IPS-20b (cell line): ENCODE measurements around the gene PTAFR.

Source experiments
- H3K27ac ChIP-seq: one replicate; pipeline ENCODE4 v1.5.1; 2013; ENCODE audit warnings: low read length
- H3K27me3 ChIP-seq: 2 replicates; pipeline ENCODE4 v1.6.1; 2013; ENCODE audit warnings: mild to moderate bottlenecking, low read length, inconsistent platforms; ENCODE audit not compliant: insufficient read depth
- H3K36me3 ChIP-seq: 2 replicates; pipeline ENCODE4 v1.6.1; 2013; ENCODE audit warnings: low read depth, mild to moderate bottlenecking, inconsistent platforms, low read length, moderate library complexity; ENCODE audit not compliant: insufficient read depth
- H3K4me1 ChIP-seq: 2 replicates; pipeline ENCODE4 v1.6.1; 2013; ENCODE audit warnings: mild to moderate bottlenecking, control low read depth, inconsistent platforms, low read length, moderate library complexity; ENCODE audit not compliant: insufficient read depth
- H3K4me3 ChIP-seq: 2 replicates; pipeline ENCODE4 v1.5.1; 2013; ENCODE audit warnings: mild to moderate bottlenecking, low read length, inconsistent platforms
- H3K9ac ChIP-seq: 2 replicates; pipeline ENCODE4 v1.6.1; 2013; ENCODE audit warnings: low read depth, mild to moderate bottlenecking, inconsistent platforms, low read length, moderate library complexity
- H3K9me3 ChIP-seq: 2 replicates; pipeline ENCODE4 v1.6.1; 2013; ENCODE audit warnings: mild to moderate bottlenecking, low read depth, low read length, inconsistent platforms; ENCODE audit not compliant: insufficient read depth

PTAFR gene

GRCh38 chr1:28136922-28137613 lies 39.4 kb downstream of the PTAFR start:
- Histone ChIP-seq H3K4me1 (no peaks in the 10 kb centered on the region), H3K27ac (no peak overlapping the region), H3K36me3 (no peaks in the 10 kb centered on the region)

GRCh38 chr1:28136169-28136921 lies 40.1 kb downstream of the PTAFR start:
- Histone ChIP-seq H3K9me3 (no peaks in the 10 kb centered on the region), H3K27me3 (no peaks in the 10 kb centered on the region), H3K9ac (no peak overlapping the region), H3K36me3 (no peaks in the 10 kb centered on the region), H3K4me1 (no peaks in the 10 kb centered on the region), H3K27ac (no peak overlapping the region), H3K4me3 (no peak overlapping the region)

More at GRCh38 chr1:28136922-28137613, 39.4 kb downstream of the PTAFR start:
- Histone ChIP-seq H3K27me3 (no peaks in the 10 kb centered on the region), H3K9me3 (no peaks in the 10 kb centered on the region), H3K4me3 (no peak overlapping the region), H3K9ac (no peak overlapping the region)

GRCh38 chr1:28135371-28136168 lies 40.9 kb downstream of the PTAFR start:
- H3K27me3 ChIP-seq, result no peaks in the 10 kb centered on the region
- H3K9me3 ChIP-seq, result no peaks in the 10 kb centered on the region
- H3K27ac ChIP-seq, result no peak overlapping the region
- no peaks in the 10 kb centered on the region for H3K36me3 ChIP-seq
- H3K9ac ChIP-seq, result no peak overlapping the region
- H3K4me1 ChIP-seq, result no peaks in the 10 kb centered on the region
- no peak overlapping the region for H3K4me3 ChIP-seq

- Histone ChIP-seq H3K27ac (no peak overlapping the region), H3K9ac (no peak overlapping the region), H3K36me3 (no peaks in the 10 kb centered on the region), H3K4me3 (no peak overlapping the region), H3K9me3 (no peaks in the 10 kb centered on the region), H3K4me1 (no peaks in the 10 kb centered on the region), H3K27me3 (no peaks in the 10 kb centered on the region)
Observed at GRCh38 chr1:28134651-28135207, 41.8 kb downstream of the PTAFR start.

- Histone ChIP-seq H3K27me3 (no peaks in the 10 kb centered on the region), H3K9me3 (no peaks in the 10 kb centered on the region), H3K9ac (no peak overlapping the region), H3K36me3 (no peaks in the 10 kb centered on the region), H3K4me3 (no peak overlapping the region), H3K27ac (no peak overlapping the region), H3K4me1 (no peaks in the 10 kb centered on the region)
Observed at GRCh38 chr1:28132171-28133167, 44.0 kb downstream of the PTAFR start.

GRCh38 chr1:28130901-28131300 lies 45.6 kb downstream of the PTAFR start:
- H3K9me3 ChIP-seq, result no peaks in the 10 kb centered on the region
- no peaks in the 10 kb centered on the region for H3K27me3 ChIP-seq
- H3K36me3 ChIP-seq, result no peaks in the 10 kb centered on the region
- no peak overlapping the region for H3K27ac ChIP-seq
- H3K9ac ChIP-seq, result no peak overlapping the region
- H3K4me1 ChIP-seq, result no peaks in the 10 kb centered on the region
- no peak overlapping the region for H3K4me3 ChIP-seq

- no peaks in the 10 kb centered on the region for H3K36me3 ChIP-seq
- no peaks in the 10 kb centered on the region for H3K27me3 ChIP-seq
Observed at GRCh38 chr1:28129150-28129549, 47.3 kb downstream of the PTAFR start.

GRCh38 chr1:28127617-28128257 lies 48.8 kb downstream of the PTAFR start:
- Histone ChIP-seq H3K4me3 (no peak overlapping the region), H3K4me1 (no peaks in the 10 kb centered on the region), H3K27me3 (no peaks in the 10 kb centered on the region), H3K27ac (no peak overlapping the region), H3K9ac (no peak overlapping the region), H3K9me3 (no peaks in the 10 kb centered on the region), H3K36me3 (no peaks in the 10 kb centered on the region)

More at GRCh38 chr1:28129150-28129549, 47.3 kb downstream of the PTAFR start:
- H3K4me1 ChIP-seq, result no peaks in the 10 kb centered on the region
- no peak overlapping the region for H3K27ac ChIP-seq
- no peaks in the 10 kb centered on the region for H3K9me3 ChIP-seq
- H3K4me3 ChIP-seq, result no peak overlapping the region
- H3K9ac ChIP-seq, result no peak overlapping the region

GRCh38 chr1:28126783-28127490 lies 49.6 kb downstream of the PTAFR start:
- no peak overlapping the region for H3K4me3 ChIP-seq
- no peak overlapping the region for H3K27ac ChIP-seq
- no peaks in the 10 kb centered on the region for H3K4me1 ChIP-seq
- no peaks in the 10 kb centered on the region for H3K36me3 ChIP-seq
- H3K9ac ChIP-seq, result no peak overlapping the region
- no peaks in the 10 kb centered on the region for H3K27me3 ChIP-seq
- no peaks in the 10 kb centered on the region for H3K9me3 ChIP-seq

- Histone ChIP-seq H3K36me3 (no peaks in the 10 kb centered on the region), H3K27ac (no peak overlapping the region), H3K27me3 (no peaks in the 10 kb centered on the region), H3K9ac (no peak overlapping the region), H3K4me3 (no peak overlapping the region), H3K4me1 (no peaks in the 10 kb centered on the region), H3K9me3 (no peaks in the 10 kb centered on the region)
Observed at GRCh38 chr1:28126212-28126611, 50.3 kb downstream of the PTAFR start.
